ENCODE data around the gene STRIP1. TPM values are rescaled to one million over a fixed set of nuclear protein-coding genes. Genes with fewer than 3 reads are reported as not detected.

The STRIP1 gene
- total RNA-seq, 2 donors from 2014 or later = 27.9 to 34.1 TPM

GRCh38 chr1:110060662-110061060 is 26.2 kb downstream of the STRIP1 start:
- DNase-seq = no peak
- no peaks in the 10 kb centered on the region for H3K9me3 ChIP-seq
- no peaks in the 10 kb centered on the region for H3K27me3 ChIP-seq
- no peak overlapping the region for H3K9ac ChIP-seq (ENCODE audit: low read depth in 2 of 2, low read length in 2 of 2)
- H3K4me1 ChIP-seq = no peaks in the 10 kb centered on the region
- no peak overlapping the region for H3K4me3 ChIP-seq
- H3K27ac ChIP-seq = no peak overlapping the region
- no peak for TF ChIP-seq CTCF (IDR thresholded peaks at IDR 0.05)
- intact Hi-C loops (cut with DNase I) = no loop called here
- H3K36me3 ChIP-seq = peaks cover 8% of the 10 kb centered on the region

- DNase-seq = no peak
- TF ChIP-seq CTCF (IDR thresholded peaks at IDR 0.05) = no peak
- H3K36me3 ChIP-seq = peaks cover 8% of the 10 kb centered on the region
These were observed 26.9 kb downstream of the STRIP1 start for GRCh38 chr1:110061341-110061740.

GRCh38 chr1:110062612-110063011 is 28.2 kb downstream of the STRIP1 start:
- Histone ChIP-seq H3K4me3 (no peak overlapping the region), H3K4me1 (no peaks in the 10 kb centered on the region), H3K9ac (ENCODE audit: low read depth in 2 of 2, low read length in 2 of 2) (no peak overlapping the region), H3K9me3 (no peaks in the 10 kb centered on the region), H3K27me3 (peaks cover 10% of the 10 kb centered on the region), H3K27ac (no peak overlapping the region), H3K36me3 (peaks cover 2% of the 10 kb centered on the region)
- intact Hi-C loops (cut with DNase I) = no loop called here
- no peak for TF ChIP-seq CTCF (IDR thresholded peaks at IDR 0.05)
- no peak for DNase-seq

More at GRCh38 chr1:110061341-110061740, 26.9 kb downstream of the STRIP1 start:
- intact Hi-C loops (cut with DNase I) = no loop called here
- Histone ChIP-seq H3K27me3 (no peaks in the 10 kb centered on the region), H3K9ac (ENCODE audit: low read depth in 2 of 2, low read length in 2 of 2) (no peak overlapping the region), H3K27ac (no peak overlapping the region), H3K4me3 (no peak overlapping the region), H3K4me1 (no peaks in the 10 kb centered on the region), H3K9me3 (no peaks in the 10 kb centered on the region)

- DNase-seq = no peak
- Histone ChIP-seq H3K27ac (no peak overlapping the region), H3K36me3 (no peaks in the 10 kb centered on the region), H3K27me3 (peaks cover 22% of the 10 kb centered on the region), H3K9me3 (no peaks in the 10 kb centered on the region), H3K9ac (ENCODE audit: low read depth in 2 of 2, low read length in 2 of 2) (no peak overlapping the region), H3K4me1 (peaks cover 4% of the 10 kb centered on the region), H3K4me3 (no peak overlapping the region)
- intact Hi-C loops (cut with DNase I) = no loop called here
- TF ChIP-seq CTCF (IDR thresholded peaks at IDR 0.05) = no peak
These were observed 29.4 kb downstream of the STRIP1 start for GRCh38 chr1:110063781-110064180.

- Histone ChIP-seq H3K27ac (no peak overlapping the region), H3K27me3 (peaks cover 32% of the 10 kb centered on the region), H3K9me3 (no peaks in the 10 kb centered on the region), H3K4me1 (peaks cover 4% of the 10 kb centered on the region), H3K4me3 (no peak overlapping the region), H3K36me3 (no peaks in the 10 kb centered on the region), H3K9ac (ENCODE audit: low read depth in 2 of 2, low read length in 2 of 2) (no peak overlapping the region)
- DNase-seq = no peak
- intact Hi-C loops (cut with DNase I) = no loop called here
- TF ChIP-seq CTCF (IDR thresholded peaks at IDR 0.05) = no peak
These were observed 30.3 kb downstream of the STRIP1 start for GRCh38 chr1:110064576-110065337.

All from colonic mucosa (tissue), 4 donors.